A673 (cell line): ENCODE results near the gene ITGB1BP2.

Experiments used
- CTCF ChIP-seq: fragments of 300-800, 200-600 bp; sonication (generic); conservative IDR thresholded peaks from 2 replicates; pipeline ENCODE4 v1.5.1; 2017; ENCODE audit warnings: low read depth, mild to moderate bottlenecking, antibody characterized with exemption, low read length, moderate library complexity, mixed read lengths
- EZH2 ChIP-seq: fragments of 200-600 bp; sonication (generic); IDR thresholded peaks from 2 replicates; pipeline ENCODE4 v1.6.1; 2017; ENCODE audit warnings: borderline replicate concordance, low read depth, mild to moderate bottlenecking, mixed read lengths, antibody characterized with exemption, low read length; ENCODE audit not compliant: poor library complexity, severe bottlenecking

- no peak for TF ChIP-seq CTCF
- TF ChIP-seq EZH2, result no peak
These were observed 15.6 kb upstream of the ITGB1BP2 start for GRCh38 chrX:71285929-71286328.
